GM21619 (cell line): ENCODE results near the gene PLSCR5.

ENCODE experiments used
- ATAC-seq: cut with Tn5 transposase; IDR thresholded peaks from one replicate; pipeline ENCODE4 v1.9.1; 2021; ENCODE audit not compliant: unreplicated experiment

PLSCR5 gene

DNA sequence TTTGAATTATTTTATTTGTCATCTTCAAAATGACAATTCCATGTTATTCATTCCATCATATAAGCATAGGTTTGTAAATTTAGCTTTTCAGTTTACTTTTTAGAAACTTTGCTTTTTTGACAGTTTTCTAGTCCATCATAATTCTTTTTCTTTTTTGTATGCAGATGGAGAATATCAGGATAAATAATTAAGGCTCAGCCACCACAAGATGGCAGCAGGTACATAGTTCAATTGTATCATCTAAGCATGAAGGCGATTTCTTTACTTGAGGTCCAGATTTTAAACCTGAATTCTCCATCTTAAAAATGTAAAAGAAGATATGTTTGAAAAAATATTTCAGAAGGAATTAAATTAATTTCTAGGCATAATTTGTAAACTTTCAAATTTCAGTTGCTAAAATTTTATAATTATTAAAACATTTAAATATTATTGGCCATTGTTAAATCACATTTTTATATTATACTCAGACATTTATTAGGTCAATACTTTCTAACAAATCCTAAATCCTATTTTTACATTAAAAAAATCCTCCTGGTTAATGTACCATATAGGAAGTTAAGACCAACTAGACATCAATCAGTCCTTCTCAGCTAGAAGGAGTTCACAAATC is 15.1 kb downstream of the PLSCR5 start:
- no peak for ATAC-seq

- no peak for ATAC-seq
Measured at GRCh38 chr3:146585156-146585555, 20.0 kb downstream of the PLSCR5 start.

DNA sequence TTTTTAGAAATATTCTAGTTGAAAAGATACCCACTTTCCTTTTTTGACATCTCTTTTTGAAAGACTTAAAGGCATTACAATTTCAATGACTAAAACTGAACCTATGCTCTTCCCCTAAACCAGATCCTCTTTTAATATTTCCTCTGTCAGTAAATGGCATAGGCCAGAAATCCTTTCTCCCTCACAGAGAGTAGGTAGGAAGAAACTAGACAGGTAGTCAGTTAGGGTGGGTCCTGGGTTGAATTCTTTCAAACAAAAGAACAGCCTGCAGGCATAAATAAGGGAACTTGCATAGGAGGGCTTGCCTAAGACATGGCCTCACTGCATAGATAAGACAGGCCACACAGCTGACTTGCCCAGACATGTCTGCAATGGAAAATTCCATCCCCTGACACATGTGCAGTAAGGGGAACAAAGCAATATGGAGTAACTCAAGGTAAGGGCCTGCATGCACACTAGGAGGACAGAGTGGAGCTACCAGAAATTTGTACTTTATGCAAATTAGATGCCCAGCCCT is 23.1 kb downstream of the PLSCR5 start:
- no peak for ATAC-seq

DNA sequence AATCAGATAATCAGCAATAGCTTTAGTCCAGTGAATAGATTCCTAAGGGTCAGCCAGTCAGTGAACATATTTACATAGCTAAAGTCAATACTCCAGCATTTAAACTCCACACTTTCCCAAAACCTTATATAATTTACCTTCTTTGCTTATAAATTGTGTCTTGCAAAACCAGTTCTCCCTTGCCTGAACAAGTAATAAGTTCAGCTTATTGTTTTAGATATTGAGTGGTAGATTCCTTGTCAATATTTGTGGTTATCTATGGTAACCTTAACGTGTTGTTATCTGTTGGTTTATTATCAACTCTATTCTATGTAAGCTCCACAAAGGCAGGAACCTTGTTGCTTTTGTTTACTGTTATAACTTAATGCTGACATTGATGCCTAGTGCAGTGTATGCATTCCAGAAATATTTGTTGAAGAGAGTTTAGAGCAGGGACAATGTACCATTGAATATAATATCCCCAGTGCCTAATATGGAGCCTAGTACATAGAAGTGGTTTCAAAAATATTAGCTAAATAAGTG is 24.0 kb downstream of the PLSCR5 start:
- ATAC-seq: no peak

- ATAC-seq: peak; percentile 62
Measured at GRCh38 chr3:146577662-146578061, 27.5 kb downstream of the PLSCR5 start.

- no peak for ATAC-seq
Measured at GRCh38 chr3:146575636-146576035, 29.5 kb downstream of the PLSCR5 start.

GRCh38 chr3:146574173-146574572 is 31.0 kb downstream of the PLSCR5 start:
- ATAC-seq: no peak

- no peak for ATAC-seq
Measured at GRCh38 chr3:146569314-146569713, 35.8 kb downstream of the PLSCR5 start.

DNA sequence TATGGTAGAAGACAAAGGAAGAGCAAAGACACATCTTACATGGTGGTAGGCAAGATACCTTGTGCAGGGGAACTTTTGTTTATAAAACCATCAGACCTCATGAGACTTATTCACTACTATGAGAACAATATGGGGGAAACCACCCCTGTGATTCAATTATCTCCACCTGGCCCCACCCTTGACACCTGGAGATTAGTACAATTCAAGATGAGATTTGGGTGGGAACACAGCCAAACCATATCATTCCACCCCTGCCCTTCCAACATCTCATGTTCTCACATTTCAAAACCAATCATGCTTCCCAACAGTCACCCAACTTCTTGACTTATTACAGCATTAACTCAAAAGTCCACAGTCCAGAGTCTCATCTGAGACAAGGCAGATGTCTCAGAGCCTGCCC is 39.0 kb downstream of the PLSCR5 start:
- ATAC-seq: no peak

GRCh38 chr3:146561879-146562278 is 43.3 kb downstream of the PLSCR5 start:
- no peak for ATAC-seq

- ATAC-seq: no peak
Measured at GRCh38 chr3:146561463-146561862, 43.7 kb downstream of the PLSCR5 start.

DNA sequence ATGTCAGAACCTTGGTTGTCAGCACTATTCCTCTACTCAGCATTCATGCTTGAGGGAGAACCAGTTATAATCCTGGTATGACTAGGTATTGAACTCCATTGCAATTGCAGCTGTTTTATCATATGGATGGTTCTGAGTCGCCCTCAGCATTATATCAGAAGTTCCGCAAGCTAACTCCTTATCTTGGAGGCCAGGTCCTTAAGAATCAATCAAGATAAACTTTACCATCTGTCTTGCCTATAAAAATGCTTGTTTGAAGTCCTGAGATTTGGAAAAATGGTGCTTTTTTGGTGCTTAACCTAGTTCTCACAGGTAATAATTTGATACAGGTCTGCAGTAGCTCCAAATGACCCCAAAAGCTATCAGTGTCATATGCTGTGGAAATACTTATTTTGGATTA is 44.5 kb downstream of the PLSCR5 start:
- no peak for ATAC-seq

- ATAC-seq: no peak
Measured at GRCh38 chr3:146559388-146559787, 45.8 kb downstream of the PLSCR5 start.

GRCh38 chr3:146558781-146559180 is 46.4 kb downstream of the PLSCR5 start:
- ATAC-seq: no peak

DNA sequence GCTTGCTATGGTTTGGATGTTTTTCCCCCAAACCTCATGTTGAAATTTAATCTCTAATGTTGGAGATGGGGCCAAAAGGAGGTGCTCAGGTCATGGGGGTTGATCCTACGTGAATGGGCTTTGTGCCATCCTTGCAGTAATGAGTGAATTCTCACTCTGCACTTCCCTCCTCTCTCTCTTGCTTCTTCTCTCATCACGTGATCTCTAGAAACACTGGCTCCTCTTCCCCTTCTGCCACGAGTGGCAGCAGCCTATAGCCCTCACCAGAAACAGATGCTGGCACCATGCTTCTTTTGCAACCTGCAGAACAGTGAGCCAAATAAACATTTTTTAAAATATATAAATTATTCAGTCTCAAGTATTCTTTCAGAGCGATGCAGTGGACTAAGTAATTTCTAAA is 47.4 kb downstream of the PLSCR5 start:
- ATAC-seq: no peak

DNA sequence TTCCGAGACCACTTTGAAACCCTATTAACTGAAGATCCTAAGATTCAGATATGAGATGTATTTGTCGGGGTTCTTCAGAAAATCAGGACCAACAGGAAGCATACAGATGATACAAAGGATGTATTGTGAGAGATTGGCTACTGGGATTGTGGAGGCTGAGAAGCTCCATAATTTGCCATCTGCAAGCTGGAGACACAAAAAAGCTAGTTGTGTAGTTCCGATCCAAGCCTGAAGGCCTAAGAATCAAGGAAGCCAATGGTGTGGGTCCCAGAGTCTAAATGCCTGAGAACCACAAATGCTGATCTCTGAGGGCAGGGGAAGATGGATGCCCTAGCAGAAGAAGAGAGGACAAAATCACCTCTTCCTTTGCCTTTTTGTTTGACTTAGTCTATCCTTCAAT is 49.8 kb downstream of the PLSCR5 start:
- ATAC-seq: no peak

- ATAC-seq: no peak
Measured at GRCh38 chr3:146554151-146554760, 50.9 kb downstream of the PLSCR5 start.

GRCh38 chr3:146550743-146551510 is 54.2 kb downstream of the PLSCR5 start:
- peak; percentile 91 for ATAC-seq

- peak; percentile 27 for ATAC-seq
Measured at GRCh38 chr3:146550070-146550615, 55.0 kb downstream of the PLSCR5 start.

DNA sequence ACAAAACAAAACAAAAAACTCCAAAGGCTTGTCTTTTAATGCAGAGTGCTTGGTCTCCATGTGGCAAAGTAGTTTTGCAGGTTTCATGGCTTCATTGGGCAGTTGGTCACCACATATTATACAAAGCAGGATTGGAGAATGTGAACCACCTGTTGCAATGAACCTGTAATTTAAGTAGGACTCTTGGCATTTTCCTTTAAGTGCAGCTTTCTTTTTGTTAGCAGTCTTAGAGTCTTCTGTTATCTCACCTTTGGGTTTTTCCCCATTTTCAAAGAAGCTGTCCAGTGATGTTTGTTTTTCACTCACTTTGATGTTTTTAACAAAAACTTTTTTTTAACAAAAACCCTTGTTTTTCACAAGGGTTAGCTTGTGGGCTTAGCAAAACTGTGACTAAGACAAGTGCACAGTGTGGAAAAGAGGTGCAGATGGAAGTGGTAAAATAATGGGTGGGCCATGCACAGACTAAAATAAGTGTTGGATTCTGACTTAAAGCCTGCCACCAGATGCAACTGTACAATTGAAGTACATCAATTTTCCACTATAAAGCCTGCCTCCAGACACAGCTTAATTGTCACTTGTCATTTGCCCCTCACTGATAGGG is 57.8 kb downstream of the PLSCR5 start:
- no peak for ATAC-seq

GRCh38 chr3:146546366-146546965 is 58.7 kb downstream of the PLSCR5 start:
- ATAC-seq: no peak
